ENCODE measurements around the gene SEMA4A.
"Not testable (repeated sequence)": the region's sequence is repeated elsewhere in the genome, so short reads cannot be mapped to it uniquely, and the experiment has no call there.

The SEMA4A gene

DNA sequence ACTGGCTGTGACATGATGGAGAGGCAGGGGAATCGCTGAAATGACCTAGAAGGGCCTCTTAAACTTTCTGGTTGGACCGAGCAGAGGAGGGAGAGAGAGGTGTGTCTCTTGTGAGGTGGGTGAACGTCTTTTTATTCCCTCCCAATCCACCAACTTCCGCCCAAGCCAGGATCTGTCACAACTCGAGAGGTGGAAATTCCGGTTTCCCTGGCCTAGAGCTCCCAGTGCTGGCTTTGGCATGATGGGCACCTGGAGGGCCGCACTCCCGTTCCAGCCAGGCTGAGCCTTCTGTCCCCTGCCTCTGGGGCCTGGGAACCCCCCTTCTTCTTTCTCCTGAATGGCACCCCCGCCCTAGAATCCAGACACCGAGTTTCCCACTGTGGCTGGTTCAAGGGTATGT lies at the start of gene SEMA4A:
TSS of gene SEMA4A (plus strand) at position 224 of the 400 bp plus-strand sequence. CDS start 994 bp downstream, outside the sequence.
- no peak for DNase-seq

GRCh38 chr1:156104065-156104810 lies 49.1 kb upstream of the SEMA4A start:
- peak in 1 of 2 donors; percentile 39 for DNase-seq

DNA sequence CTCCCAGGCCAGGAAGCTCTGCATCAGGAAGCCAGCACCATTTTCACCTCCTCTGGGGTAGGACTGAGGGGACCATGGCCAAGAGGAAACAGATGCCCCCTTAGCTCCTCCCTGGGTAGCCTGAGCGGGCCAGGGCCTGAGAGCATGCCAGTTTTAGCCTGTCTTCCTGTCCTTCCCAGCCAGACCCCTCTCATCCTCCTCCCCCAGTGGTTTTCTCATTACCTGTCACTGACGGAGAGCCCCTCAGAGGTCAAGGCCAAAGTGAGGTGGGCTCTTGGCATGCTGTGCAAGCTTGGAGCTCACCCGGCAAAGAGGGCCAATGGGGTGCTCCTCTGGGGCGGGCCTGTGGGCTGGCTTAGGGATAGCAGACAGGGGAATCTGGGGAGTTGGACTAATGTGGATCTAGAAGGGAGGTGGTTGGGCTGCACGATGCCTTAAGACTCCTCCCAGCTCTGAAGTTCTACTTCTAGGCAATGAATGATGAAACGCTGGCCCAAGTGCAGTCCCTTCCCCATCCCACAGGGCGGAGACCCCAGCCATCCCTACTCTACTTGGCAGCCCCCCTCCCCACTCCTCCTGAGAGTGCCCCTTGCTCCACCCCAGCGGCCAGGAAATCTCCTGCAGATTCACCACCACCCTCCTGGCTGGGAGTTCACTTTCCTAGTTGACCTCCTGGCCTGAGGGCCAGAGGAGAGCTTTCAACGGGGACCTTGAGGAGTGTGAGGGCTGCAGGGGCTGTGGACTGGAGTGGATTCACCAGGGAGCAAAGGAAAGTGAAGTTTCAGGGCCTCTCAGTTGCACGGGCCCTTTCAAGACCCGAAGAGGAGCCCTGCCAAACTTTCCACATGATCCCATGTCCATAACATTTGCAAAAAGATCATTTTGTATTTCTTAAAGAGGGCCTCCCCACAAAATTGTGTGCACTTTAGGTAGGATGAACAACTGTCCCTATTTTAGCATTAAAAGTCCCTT lies 48.2 kb upstream of the SEMA4A start:
- no peak for DNase-seq

DNA sequence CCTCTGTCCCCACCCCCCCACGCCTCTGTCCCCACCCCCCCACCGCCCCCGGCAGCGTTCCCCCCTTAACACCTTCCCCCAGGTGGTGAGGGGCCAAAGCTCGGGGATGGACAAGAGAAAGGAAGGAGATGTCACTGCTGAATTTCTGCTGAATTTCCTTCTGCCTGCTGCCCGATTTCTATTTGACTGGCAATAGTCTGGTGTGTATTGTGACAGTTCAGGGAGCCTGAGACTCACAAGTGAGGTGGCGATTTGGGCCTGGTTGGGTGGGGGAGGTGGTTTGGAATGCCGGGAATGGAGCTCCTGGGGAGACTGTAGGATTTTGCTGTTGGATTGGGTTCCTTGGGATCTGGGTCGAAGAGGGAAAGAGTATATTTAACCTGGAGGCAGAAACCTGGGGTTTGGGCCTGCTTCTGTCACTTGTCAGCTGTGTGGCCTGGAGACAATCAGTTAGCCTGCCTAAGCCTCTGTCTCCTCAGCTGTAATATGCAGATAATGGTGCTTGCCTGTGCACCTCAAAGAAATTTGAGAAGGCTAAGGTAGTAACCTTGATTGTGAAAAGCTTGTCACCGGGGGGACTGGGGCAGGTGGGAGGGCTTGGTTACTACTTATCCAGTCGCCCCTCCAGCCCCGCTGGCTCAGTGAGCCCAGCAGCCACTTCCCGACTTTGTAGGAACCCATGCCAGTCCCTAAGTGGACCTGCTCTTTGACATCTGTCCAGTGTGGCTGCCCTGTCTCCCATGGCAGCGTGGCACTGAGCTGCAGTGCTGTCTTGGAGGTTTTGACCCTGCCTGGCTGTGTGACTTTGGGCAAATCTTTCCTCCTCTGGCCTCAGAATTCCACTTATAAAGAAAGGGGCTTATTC lies 46.5 kb upstream of the SEMA4A start:
- peak in 1 of 2 donors; percentile 31 for DNase-seq

GRCh38 chr1:156108057-156108456 lies 45.3 kb upstream of the SEMA4A start:
- DNase-seq = no peak

DNA sequence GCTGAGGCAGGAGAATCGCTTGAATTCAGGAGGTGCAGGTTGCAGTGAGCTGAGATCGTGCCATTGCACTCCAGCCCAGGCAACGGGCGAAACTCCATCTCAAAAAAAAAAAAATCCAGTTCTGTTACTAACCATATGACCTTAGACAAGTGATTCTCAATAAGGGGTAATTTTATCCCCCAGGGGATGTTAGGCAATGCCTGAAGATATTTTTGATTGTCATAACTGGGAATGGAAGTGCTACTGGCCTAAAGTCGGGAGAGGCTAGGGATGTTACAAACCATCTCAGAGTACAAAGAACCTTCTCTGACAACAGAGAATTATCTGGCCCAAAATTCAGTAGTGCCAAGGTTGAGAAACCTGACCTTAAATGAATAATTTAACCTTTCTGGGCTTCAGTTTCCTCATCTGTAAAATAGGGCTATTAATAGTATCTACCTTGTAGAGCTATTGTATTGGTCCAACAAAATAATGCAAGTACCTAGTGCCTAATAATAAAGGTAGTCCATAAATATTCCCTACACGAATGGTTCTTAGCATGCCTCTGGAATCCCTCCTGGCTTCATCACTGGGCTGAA lies 44.6 kb upstream of the SEMA4A start:
- no peak for DNase-seq

DNA sequence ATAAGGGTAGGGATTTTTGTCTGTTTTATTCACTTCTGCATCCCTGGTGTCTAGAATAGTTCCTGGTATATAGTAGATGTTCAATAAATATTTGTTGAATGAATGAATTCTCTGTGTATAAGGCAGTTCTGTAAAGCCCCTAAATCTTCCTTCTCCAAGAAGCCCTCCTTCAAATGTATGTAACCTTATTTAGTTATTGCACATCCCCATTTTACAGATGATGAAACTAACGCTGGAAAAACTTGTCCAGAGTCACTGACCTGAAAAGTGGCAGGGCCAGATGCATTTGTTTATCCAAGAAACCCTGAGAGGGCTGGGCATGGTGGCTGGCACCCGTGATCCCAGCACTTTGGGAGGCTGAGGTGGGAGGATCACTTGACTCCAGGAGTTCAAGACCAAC lies 43.1 kb upstream of the SEMA4A start:
- no peak for DNase-seq

GRCh38 chr1:156111355-156111962 lies 41.9 kb upstream of the SEMA4A start:
- no peak for DNase-seq

GRCh38 chr1:156112276-156113137 lies 40.9 kb upstream of the SEMA4A start:
- no peak for DNase-seq

DNA sequence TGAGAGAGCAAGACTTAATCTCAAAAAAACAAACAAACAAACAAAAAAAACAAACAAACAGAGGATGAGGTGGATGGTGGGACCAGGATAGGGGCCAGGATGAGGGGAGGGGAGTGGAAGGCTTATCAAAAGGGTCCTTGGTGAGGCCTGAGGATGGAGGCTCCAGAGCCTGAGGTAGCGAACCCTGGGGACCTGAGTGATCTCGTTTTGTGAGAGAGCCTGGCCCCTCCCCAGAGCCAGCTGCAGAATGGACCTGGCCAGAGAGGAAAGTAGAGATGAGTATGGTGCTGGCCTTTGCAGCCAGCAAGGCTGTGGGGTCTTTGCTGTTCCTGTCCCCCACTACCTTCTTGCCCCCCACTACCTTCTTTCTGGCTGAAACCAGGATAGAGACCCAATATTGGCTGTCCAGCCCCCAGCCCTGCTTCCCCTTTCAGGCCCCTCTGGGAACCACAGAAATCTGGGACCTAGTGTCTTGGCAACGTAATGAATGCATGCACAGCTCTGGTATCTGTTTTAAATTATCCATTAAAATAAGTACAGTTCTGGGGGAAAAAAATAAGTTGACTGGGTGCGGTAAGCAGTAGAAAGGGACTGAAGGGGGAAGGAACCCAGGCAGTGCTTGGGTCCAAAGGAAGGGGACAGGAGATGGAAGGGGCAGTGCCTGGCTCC lies 40.0 kb upstream of the SEMA4A start:
- no peak for DNase-seq

DNA sequence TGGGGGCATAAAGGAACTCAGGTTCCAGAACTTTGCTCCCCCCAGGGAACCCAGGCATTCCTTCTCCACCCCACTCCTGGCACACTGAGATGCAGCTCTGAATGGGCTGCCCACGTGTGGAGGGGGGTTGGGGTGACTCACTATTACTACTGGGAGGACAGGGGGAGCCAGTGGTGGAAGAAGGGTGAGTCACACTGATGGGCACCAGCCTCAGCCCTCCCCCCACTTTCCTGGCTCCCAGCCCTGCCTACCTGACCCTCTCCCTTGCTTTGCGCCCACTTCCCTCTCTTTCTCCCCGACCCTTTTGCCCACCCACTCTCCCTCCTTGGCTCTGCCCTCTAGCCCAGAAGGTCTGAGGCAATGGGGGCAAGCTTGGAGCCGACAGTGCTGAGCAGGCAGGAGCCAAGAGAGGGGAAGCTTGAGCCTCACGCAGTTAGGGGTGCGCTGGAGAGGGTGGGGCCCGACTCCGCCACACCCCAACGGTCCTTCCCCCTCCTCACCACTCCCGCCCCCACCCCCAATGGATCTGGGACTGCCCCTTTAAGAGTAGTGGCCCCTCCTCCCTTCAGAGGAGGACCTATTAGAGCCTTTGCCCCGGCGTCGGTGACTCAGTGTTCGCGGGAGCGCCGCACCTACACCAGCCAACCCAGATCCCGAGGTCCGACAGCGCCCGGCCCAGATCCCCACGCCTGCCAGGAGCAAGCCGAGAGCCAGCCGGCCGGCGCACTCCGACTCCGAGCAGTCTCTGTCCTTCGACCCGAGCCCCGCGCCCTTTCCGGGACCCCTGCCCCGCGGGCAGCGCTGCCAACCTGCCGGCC lies 39.1 kb upstream of the SEMA4A start, which contains the start of gene LMNA:
TSS of gene LMNA (plus strand) at position 611 of the 818 bp plus-strand sequence. CDS start 208 bp downstream, outside the sequence.
- peak; percentile 84 to 86 for DNase-seq

DNA sequence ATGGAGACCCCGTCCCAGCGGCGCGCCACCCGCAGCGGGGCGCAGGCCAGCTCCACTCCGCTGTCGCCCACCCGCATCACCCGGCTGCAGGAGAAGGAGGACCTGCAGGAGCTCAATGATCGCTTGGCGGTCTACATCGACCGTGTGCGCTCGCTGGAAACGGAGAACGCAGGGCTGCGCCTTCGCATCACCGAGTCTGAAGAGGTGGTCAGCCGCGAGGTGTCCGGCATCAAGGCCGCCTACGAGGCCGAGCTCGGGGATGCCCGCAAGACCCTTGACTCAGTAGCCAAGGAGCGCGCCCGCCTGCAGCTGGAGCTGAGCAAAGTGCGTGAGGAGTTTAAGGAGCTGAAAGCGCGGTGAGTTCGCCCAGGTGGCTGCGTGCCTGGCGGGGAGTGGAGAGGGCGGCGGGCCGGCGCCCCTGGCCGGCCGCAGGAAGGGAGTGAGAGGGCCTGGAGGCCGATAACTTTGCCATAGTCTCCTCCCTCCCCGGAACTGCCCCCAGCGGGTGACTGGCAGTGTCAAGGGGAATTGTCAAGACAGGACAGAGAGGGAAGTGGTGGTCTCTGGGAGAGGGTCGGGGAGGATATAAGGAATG lies 38.4 kb upstream of the SEMA4A start:
- no peak for DNase-seq

DNA sequence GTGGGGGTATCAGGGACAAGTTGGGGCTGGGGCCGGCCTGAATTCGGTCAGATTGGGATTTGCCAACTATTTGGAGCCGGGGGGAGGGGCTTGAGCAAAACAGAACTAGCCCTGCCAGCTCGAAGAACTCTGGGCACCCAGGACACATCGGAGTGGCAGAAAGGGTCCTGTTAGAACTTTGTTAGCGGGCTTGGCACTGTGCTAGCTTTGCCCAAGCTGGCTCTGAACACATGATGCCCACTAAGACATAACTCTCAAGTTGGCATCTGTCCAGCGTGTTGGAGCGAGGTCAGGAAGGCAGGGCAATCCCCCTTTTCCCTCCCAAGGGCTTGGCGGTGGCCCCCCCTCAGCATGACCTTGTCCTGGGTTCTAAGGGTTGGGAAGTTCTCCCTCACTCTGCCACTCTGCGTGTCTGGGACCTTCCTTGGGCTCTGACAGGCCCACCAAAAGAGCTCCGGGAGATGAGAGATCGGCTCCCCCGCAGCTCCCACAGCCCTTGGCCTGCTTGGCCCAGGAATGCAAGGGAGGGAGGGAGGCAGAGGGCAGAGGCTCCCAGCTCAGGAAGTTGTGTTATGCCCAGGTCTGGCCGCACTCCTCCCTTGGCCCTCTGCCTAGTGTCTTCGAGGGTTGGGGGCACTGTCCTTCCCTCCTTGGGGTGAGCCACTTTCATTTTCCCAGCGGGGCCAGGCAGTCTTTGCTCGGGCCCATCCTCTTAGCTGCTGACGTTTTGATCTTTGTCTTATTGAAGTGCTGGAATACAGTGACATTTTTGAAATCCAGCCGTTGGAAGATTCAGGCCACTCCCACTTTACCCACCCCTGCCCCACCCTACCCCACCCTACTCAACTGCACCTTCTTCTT lies 37.6 kb upstream of the SEMA4A start:
- DNase-seq = no peak

- DNase-seq = not testable (repeated sequence)
Observed at GRCh38 chr1:156116731-156117130, 36.7 kb upstream of the SEMA4A start.

GRCh38 chr1:156117414-156118176 lies 35.8 kb upstream of the SEMA4A start:
- no peak for DNase-seq

DNA sequence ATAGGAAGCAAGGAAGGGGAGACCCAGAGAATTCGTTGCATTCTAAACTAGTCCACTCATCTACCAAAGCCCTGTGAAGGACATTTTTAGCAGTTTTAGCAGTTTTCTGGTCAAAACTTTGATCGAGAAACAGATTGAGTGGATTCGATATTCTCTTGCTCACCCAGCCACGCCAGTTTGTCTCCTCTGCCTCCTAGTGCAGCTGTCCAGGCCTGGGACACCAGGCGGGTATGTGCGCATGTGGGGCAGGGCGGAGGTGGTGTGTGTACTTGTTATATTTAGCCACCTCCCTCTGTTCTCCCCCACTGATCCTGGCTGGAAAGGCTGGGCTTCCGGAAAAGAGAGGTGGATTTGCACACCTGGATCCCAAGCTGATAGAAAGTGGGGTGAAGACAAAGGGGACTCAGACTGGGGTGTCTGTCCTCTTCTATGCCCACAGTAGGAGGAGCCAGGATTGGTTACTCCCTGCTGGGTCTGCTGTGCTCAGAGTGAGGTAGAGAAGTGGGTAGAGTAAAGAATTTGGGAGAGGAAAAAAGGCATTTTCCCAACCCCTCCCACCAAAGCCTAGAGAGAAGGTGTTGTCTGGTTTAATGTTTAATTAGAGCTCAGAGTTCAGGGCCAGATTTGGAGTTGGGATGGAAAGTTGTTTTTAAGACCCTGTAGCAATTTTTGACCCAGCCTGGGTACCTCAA lies 35.1 kb upstream of the SEMA4A start:
- no peak for DNase-seq
